Globus pallidus (tissue), 1 donor: Measurements from ENCODE around the gene ZBTB37.
"Not testable (repeated sequence)": the region's sequence is repeated elsewhere in the genome, so short reads cannot be mapped to it uniquely, and the experiment has no call there.

Source experiments
- DNase-seq: peaks from one replicate; pipeline ENCODE4 v3.0.0-alpha.2; 2015; ENCODE audit warnings: low spot score

The ZBTB37 gene

DNA sequence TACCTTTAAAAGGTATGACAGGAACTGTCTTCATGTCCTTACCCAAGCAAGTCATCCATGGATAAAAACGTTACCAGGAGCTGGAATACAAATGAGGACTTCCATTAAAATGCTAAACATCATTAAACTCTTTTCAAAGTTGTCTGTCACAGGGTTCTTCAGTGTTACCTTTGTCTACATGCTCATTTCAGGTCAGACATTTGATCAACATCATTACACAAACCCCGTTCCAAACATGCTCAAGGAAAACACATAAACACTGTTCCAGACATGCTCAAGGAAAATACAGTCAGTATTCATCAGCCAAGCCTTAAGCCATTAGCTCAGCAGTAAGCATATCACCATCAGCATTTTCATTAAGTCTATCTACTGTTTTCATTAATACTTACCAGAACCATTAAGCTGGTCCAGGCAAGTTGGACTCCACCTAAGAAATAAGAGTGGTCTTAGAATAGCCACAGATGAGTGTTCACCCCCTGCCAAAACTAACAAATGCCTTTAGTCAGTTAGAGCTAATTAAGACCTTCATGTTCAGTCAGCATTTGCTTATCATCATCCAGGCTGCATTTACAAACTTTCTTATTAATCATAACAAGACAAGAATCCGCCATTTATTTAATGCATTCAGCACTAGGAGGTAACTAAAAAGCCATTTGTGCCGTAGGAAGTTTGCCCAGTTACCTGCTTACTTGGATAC, 2.6 kb upstream of the ZBTB37 start:
- no peak for DNase-seq

DNA sequence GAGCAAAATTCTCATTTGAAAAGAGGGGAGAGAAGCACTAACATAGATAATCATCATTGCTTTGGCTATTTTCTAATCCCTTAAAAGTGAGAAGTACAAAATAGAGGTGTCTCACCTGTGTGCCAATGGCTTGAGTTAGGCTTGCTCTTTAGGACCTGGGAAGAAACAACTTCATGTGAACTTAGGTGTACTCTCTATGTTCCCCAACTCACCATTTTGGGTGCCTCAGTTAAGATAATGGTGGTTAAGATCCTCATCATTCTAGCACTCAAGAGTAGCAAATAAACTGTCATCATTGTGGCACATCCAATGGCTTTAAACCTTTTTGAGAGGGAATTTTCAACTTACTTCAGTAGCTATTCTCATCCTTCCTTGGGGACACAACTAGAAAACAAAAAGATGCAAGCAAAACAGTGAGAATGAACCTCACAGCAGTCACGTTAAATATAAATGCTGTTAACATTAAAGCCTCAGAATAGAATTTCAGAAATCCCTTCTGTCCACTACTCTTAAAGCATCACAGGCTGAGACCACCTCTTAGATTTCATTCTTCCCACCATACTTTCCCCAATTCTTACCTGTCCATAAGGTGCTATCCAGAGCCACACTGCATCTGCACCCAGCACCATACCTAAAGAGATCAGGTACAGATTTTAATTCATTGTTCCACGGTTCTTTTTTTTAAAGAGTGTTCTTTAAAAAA, 1.6 kb upstream of the ZBTB37 start:
- no peak for DNase-seq

- DNase-seq = no peak
Measured at GRCh38 chr1:173867141-173867752, 933 bp upstream of the ZBTB37 start.

GRCh38 chr1:173867753-173868265, 371 bp upstream of the ZBTB37 start, which contains the start of gene GAS5:
TSS of gene GAS5 (minus strand) at chr1:173867989.
- DNase-seq = peak; percentile 99

DNA sequence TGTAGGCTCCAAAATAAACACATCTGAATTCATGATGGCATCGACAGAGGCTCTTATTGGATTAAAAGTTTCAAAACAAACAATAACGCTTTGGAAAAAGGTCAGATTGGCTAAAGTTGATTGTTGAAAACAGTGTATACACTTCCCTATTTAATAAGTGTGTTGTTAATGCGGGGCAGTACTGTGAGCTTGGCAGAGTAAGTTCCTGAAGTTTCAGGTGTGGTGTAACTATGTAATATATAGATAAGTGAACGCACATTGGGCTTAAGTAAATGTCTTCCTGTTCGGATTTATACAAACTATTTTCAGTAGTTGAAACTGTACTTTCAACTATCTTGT, 810 bp downstream of the ZBTB37 start:
- DNase-seq = no peak

- peak; percentile 78 for DNase-seq
Measured at GRCh38 chr1:173870252-173871075, 2.3 kb downstream of the ZBTB37 start.

DNA sequence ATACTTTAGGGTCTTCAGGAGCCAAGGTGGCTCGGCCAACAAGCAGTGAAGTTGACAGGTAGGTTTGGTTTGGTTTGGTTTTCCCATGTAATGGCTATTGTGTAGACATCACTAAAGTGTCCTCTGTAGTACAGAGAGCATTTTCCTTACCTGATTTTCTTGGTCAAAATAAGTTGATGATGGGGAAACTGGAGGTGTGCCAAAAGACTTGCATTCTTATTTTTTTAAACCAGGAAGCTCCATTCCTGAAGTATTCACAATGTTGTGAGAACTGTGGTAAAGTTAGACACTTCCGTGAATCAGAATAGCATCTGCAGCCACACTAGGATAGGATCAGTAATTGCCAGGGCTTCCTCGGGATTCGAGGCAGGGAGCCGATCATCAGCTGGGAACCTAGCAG, 2.9 kb downstream of the ZBTB37 start:
- no peak for DNase-seq

- no peak for DNase-seq
Measured at GRCh38 chr1:173871500-173871899, 3.3 kb downstream of the ZBTB37 start.

DNA sequence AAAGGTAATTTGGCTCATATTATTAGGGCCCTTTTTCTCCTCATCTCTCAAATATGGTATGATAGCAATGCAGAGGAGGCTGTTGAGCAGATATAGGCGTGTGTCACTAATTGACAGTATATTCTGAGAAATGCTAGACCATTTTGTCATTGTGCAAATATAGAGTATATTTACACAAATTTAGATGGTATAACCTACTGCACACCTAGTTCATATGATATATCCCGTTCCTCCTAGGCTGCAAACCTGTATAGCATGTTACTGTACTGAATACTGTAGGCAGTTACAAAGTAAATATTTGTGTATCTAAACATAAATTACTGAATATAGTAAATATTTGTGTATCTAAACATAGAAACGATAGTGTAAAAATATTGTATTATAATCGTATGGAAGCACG, 8.6 kb downstream of the ZBTB37 start:
- no peak for DNase-seq

- no peak for DNase-seq
Measured at GRCh38 chr1:173878251-173878650, 10.1 kb downstream of the ZBTB37 start.

- not testable (repeated sequence) for DNase-seq
Measured at GRCh38 chr1:173881117-173881516, 12.9 kb downstream of the ZBTB37 start.

DNA sequence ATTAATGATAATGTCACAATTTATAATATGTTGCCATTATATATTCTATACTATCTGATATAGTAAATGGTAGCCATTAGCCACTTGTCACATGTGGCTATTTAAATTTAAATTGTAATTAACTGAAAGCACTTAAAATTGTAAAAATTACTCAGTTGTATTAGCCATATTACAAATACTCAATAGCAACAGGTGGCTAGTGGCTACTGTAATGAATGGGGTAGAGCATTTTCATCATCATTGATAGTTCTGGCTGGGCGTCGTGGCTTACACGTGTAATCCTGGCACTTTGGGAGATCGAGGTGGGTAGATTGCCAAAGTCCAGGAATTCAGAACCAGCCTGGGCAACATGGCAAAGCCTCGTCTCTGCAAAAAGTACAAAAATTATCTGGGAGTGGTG, 16.5 kb downstream of the ZBTB37 start:
- no peak for DNase-seq

- DNase-seq = no peak
Measured at GRCh38 chr1:173886746-173887611, 18.8 kb downstream of the ZBTB37 start.

GRCh38 chr1:173887627-173888026, 19.4 kb downstream of the ZBTB37 start:
- DNase-seq = no peak

- no peak for DNase-seq
Measured at GRCh38 chr1:173888749-173889148, 20.6 kb downstream of the ZBTB37 start.

GRCh38 chr1:173889885-173890284, 21.7 kb downstream of the ZBTB37 start:
- no peak for DNase-seq

- no peak for DNase-seq
Measured at GRCh38 chr1:173893611-173894010, 25.4 kb downstream of the ZBTB37 start.

- no peak for DNase-seq
Measured at GRCh38 chr1:173894189-173894588, 26.0 kb downstream of the ZBTB37 start.

GRCh38 chr1:173900427-173900826, 32.2 kb downstream of the ZBTB37 start:
- DNase-seq = no peak

DNA sequence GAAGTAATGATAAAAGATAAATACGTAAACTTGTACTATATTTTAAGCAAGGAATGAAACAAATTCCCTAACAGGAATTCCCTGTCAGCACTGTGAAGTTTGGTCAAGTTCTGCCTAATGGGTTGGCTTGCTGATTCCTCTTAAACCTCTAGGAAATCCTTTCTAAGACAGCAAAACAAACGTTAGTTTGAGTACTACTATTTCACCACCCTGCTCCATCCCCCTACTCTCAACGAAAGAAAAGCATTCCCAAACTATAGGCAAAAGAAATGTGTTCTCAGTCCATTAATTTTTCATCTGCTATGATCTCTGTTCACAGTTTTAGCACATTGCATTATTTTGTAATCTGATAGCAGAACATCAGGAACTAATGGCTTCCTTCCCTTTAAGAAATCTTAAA, 32.8 kb downstream of the ZBTB37 start:
- DNase-seq = no peak

GRCh38 chr1:173903827-173904531, 35.8 kb downstream of the ZBTB37 start:
- DNase-seq = no peak
